Panc1 (cell line): ENCODE measurements around the gene NRCAM.
"Not testable (repeated sequence)": the region's sequence is repeated elsewhere in the genome, so short reads cannot be mapped to it uniquely, and the experiment has no call there.

Experiments used
- CTCF ChIP-seq: fragments of 450-650 bp; IDR thresholded peaks from 2 replicates; pipeline ENCODE4 v1.5.1; 2017; ENCODE audit warnings: mild to moderate bottlenecking
- SIN3A ChIP-seq: IDR thresholded peaks from 2 replicates; pipeline ENCODE4 v1.6.1; 2012; ENCODE audit warnings: low read depth, mild to moderate bottlenecking, low read length, moderate library complexity, borderline replicate concordance; ENCODE audit not compliant: insufficient read depth
- TF ChIP-seq, protein P1 (sequence below), 2 experiments: IDR thresholded peaks; 2 replicates each; pipeline ENCODE4 v1.6.1; 2011 to 2012; ENCODE audit warnings: low read depth in 2 of 2, control low read depth in 1 of 2, low read length in 1 of 2, mild to moderate bottlenecking in 1 of 2, moderate library complexity in 1 of 2; ENCODE audit not compliant: insufficient read depth in 1 of 2

DNA sequence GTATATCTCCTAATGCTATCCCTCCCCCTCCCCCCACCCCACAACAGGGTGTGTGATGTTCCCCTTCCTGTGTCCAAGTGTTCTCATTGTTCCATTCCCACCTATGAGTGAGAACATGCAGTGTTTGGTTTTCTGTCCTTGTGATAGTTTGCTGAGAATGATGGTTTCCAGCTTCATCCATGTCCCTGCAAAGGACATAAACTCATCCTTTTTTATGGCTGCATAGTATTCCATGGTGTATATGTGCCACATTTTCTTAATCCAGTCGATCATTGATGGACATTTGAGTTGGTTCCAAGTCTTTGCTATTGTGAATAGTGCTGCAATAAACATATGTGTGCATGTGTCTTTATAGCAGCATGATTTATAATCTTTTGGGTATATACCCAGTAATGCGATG, 68.5 kb downstream of the NRCAM start:
- TF ChIP-seq SIN3A, CTCF: not testable (repeated sequence)
- TF ChIP-seq, protein P1, sequence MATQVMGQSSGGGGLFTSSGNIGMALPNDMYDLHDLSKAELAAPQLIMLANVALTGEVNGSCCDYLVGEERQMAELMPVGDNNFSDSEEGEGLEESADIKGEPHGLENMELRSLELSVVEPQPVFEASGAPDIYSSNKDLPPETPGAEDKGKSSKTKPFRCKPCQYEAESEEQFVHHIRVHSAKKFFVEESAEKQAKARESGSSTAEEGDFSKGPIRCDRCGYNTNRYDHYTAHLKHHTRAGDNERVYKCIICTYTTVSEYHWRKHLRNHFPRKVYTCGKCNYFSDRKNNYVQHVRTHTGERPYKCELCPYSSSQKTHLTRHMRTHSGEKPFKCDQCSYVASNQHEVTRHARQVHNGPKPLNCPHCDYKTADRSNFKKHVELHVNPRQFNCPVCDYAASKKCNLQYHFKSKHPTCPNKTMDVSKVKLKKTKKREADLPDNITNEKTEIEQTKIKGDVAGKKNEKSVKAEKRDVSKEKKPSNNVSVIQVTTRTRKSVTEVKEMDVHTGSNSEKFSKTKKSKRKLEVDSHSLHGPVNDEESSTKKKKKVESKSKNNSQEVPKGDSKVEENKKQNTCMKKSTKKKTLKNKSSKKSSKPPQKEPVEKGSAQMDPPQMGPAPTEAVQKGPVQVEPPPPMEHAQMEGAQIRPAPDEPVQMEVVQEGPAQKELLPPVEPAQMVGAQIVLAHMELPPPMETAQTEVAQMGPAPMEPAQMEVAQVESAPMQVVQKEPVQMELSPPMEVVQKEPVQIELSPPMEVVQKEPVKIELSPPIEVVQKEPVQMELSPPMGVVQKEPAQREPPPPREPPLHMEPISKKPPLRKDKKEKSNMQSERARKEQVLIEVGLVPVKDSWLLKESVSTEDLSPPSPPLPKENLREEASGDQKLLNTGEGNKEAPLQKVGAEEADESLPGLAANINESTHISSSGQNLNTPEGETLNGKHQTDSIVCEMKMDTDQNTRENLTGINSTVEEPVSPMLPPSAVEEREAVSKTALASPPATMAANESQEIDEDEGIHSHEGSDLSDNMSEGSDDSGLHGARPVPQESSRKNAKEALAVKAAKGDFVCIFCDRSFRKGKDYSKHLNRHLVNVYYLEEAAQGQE (IDR thresholded peaks at IDR 0.05; ENCODE audit: insufficient read depth in 1 of 2, low read depth in 2 of 2, low read length in 1 of 2) = not testable (repeated sequence)
